ENCODE results near the gene USP3. TPM values are rescaled to one million over a fixed set of nuclear protein-coding genes. Genes with fewer than 3 reads are reported as not detected.
A peak's percentile ranks its signal among the peaks of the same experiment; 100 is the strongest.

Gene USP3
- total and polyA plus RNA-seq, 2 of the 13 experiments (the other 11 are each of a cell fraction or from before 2014, with no cell fraction given) = 14.3 to 61.2 TPM

- TF ChIP-seq, protein P1, sequence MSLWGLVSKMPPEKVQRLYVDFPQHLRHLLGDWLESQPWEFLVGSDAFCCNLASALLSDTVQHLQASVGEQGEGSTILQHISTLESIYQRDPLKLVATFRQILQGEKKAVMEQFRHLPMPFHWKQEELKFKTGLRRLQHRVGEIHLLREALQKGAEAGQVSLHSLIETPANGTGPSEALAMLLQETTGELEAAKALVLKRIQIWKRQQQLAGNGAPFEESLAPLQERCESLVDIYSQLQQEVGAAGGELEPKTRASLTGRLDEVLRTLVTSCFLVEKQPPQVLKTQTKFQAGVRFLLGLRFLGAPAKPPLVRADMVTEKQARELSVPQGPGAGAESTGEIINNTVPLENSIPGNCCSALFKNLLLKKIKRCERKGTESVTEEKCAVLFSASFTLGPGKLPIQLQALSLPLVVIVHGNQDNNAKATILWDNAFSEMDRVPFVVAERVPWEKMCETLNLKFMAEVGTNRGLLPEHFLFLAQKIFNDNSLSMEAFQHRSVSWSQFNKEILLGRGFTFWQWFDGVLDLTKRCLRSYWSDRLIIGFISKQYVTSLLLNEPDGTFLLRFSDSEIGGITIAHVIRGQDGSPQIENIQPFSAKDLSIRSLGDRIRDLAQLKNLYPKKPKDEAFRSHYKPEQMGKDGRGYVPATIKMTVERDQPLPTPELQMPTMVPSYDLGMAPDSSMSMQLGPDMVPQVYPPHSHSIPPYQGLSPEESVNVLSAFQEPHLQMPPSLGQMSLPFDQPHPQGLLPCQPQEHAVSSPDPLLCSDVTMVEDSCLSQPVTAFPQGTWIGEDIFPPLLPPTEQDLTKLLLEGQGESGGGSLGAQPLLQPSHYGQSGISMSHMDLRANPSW (CRISPR knock-in tag; IDR thresholded peaks at IDR 0.05; ENCODE audit: borderline replicate concordance) = no peak
- TF ChIP-seq, protein P2, sequence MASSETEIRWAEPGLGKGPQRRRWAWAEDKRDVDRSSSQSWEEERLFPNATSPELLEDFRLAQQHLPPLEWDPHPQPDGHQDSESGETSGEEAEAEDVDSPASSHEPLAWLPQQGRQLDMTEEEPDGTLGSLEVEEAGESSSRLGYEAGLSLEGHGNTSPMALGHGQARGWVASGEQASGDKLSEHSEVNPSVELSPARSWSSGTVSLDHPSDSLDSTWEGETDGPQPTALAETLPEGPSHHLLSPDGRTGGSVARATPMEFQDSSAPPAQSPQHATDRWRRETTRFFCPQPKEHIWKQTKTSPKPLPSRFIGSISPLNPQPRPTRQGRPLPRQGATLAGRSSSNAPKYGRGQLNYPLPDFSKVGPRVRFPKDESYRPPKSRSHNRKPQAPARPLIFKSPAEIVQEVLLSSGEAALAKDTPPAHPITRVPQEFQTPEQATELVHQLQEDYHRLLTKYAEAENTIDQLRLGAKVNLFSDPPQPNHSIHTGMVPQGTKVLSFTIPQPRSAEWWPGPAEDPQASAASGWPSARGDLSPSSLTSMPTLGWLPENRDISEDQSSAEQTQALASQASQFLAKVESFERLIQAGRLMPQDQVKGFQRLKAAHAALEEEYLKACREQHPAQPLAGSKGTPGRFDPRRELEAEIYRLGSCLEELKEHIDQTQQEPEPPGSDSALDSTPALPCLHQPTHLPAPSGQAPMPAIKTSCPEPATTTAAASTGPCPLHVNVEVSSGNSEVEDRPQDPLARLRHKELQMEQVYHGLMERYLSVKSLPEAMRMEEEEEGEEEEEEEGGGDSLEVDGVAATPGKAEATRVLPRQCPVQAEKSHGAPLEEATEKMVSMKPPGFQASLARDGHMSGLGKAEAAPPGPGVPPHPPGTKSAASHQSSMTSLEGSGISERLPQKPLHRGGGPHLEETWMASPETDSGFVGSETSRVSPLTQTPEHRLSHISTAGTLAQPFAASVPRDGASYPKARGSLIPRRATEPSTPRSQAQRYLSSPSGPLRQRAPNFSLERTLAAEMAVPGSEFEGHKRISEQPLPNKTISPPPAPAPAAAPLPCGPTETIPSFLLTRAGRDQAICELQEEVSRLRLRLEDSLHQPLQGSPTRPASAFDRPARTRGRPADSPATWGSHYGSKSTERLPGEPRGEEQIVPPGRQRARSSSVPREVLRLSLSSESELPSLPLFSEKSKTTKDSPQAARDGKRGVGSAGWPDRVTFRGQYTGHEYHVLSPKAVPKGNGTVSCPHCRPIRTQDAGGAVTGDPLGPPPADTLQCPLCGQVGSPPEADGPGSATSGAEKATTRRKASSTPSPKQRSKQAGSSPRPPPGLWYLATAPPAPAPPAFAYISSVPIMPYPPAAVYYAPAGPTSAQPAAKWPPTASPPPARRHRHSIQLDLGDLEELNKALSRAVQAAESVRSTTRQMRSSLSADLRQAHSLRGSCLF (CRISPR knock-in tag; IDR thresholded peaks at IDR 0.05; ENCODE audit: borderline replicate concordance) = no peak; the same call in 1 of the 2 replicates
- TF ChIP-seq FOXO4 (CRISPR knock-in tag; conservative IDR thresholded peaks at IDR 0.05) (no peak), DZIP1 (CRISPR knock-in tag; IDR thresholded peaks at IDR 0.05) (peak; percentile 76; the same call in 1 of the 2 replicates), LRRFIP1 (CRISPR knock-in tag; conservative IDR thresholded peaks at IDR 0.05) (no peak), TGIF2 (CRISPR knock-in tag; IDR thresholded peaks at IDR 0.05) (no peak; the same call in 1 of the 2 replicates), ZNF563 (CRISPR knock-in tag; IDR thresholded peaks at IDR 0.05) (peak; percentile 72; the same call in 1 of the 2 replicates), CENPT (CRISPR knock-in tag; IDR thresholded peaks at IDR 0.05; ENCODE audit: low read depth) (no peak), ZNF17 (CRISPR knock-in tag; IDR thresholded peaks at IDR 0.05) (no peak), ZNF280B (CRISPR knock-in tag; IDR thresholded peaks at IDR 0.05; ENCODE audit: borderline replicate concordance) (peak; percentile 76; the same call in 1 of the 2 replicates), NFIC (IDR thresholded peaks at IDR 0.05; ENCODE audit: low read length) (no peak), SUZ12 (IDR thresholded peaks at IDR 0.05; ENCODE audit: low read depth, low read length) (no peak)
Measured at GRCh38 chr15:63600616-63601025, 96.2 kb downstream of the USP3 start (continued).

All from HepG2 (cell line).